ENCODE measurements around the gene KCNQ2. TPM values are rescaled to one million over a fixed set of nuclear protein-coding genes. Genes with fewer than 3 reads are reported as not detected.

Gene KCNQ2
- total and polyA plus RNA-seq, 7 donors: 0.01 to 2.8 (median 0.15) TPM; not detected in 1

GRCh38 chr20:63430891-63431290, 41.6 kb downstream of the KCNQ2 start:
- ATAC-seq (peak in 1 of 4 donors; percentile 14), DNase-seq (no peak)
- H3K27ac ChIP-seq: no peak overlapping the region
- TF ChIP-seq, protein P1, sequence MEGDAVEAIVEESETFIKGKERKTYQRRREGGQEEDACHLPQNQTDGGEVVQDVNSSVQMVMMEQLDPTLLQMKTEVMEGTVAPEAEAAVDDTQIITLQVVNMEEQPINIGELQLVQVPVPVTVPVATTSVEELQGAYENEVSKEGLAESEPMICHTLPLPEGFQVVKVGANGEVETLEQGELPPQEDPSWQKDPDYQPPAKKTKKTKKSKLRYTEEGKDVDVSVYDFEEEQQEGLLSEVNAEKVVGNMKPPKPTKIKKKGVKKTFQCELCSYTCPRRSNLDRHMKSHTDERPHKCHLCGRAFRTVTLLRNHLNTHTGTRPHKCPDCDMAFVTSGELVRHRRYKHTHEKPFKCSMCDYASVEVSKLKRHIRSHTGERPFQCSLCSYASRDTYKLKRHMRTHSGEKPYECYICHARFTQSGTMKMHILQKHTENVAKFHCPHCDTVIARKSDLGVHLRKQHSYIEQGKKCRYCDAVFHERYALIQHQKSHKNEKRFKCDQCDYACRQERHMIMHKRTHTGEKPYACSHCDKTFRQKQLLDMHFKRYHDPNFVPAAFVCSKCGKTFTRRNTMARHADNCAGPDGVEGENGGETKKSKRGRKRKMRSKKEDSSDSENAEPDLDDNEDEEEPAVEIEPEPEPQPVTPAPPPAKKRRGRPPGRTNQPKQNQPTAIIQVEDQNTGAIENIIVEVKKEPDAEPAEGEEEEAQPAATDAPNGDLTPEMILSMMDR (IDR thresholded peaks at IDR 0.05): no peak
- H3K36me3 ChIP-seq (ENCODE audit: insufficient read depth in 1 of 2, low read depth in 1 of 2): no peaks in the 10 kb centered on the region
- intact Hi-C loops (cut with DNase I): no loop called here
- peaks cover 0 to 39% (median 10%) of the 10 kb centered on the region in 3 donors for H3K27me3 ChIP-seq (ENCODE audit: insufficient read depth in 3 of 3, low read length in 2 of 3)
- 81 to 87% (median 81%) methylated on average over 10 to 14 of the region's 14 CpGs for WGBS, 3 donors
- H3K4me3 ChIP-seq: no peak overlapping the region
- H3K4me1 ChIP-seq: no peaks in the 10 kb centered on the region
- H3K9me3 ChIP-seq: no peaks in the 10 kb centered on the region

- ATAC-seq: peak in 1 of 4 donors; percentile 13
- intact Hi-C loops (cut with DNase I): no loop called here
- Histone ChIP-seq H3K4me1 (no peaks in the 10 kb centered on the region), H3K9me3 (no peaks in the 10 kb centered on the region), H3K36me3 (ENCODE audit: insufficient read depth in 1 of 2, low read depth in 1 of 2) (no peaks in the 10 kb centered on the region), H3K4me3 (no peak overlapping the region), H3K27me3 (ENCODE audit: insufficient read depth in 3 of 3, low read length in 2 of 3) (peaks cover 0 to 43% (median 10%) of the 10 kb centered on the region in 3 donors), H3K27ac (no peak overlapping the region)
- TF ChIP-seq, protein P1 (IDR thresholded peaks at IDR 0.05): no peak
- DNase-seq: no peak
- 80 to 90% (median 85%) methylated on average over 14 to 15 of the region's 15 CpGs for WGBS, 3 donors
These were observed 42.5 kb downstream of the KCNQ2 start for GRCh38 chr20:63429992-63430391.

- H3K9me3 ChIP-seq: no peaks in the 10 kb centered on the region
- ATAC-seq (no peak), DNase-seq (no peak)
- TF ChIP-seq, protein P1 (IDR thresholded peaks at IDR 0.05): no peak
- H3K4me3 ChIP-seq: no peak overlapping the region
- 75 to 79% (median 76%) methylated on average over 16 to 20 of the region's 20 CpGs for WGBS, 3 donors
- H3K27me3 ChIP-seq (ENCODE audit: insufficient read depth in 3 of 3, low read length in 2 of 3): peaks cover 0 to 44% (median 8%) of the 10 kb centered on the region in 3 donors
- H3K27ac ChIP-seq: no peak overlapping the region
- H3K36me3 ChIP-seq (ENCODE audit: insufficient read depth in 1 of 2, low read depth in 1 of 2): no peaks in the 10 kb centered on the region
- H3K4me1 ChIP-seq: no peaks in the 10 kb centered on the region
- intact Hi-C loops (cut with DNase I): no loop called here
These were observed 43.4 kb downstream of the KCNQ2 start for GRCh38 chr20:63428906-63429575.

DNA sequence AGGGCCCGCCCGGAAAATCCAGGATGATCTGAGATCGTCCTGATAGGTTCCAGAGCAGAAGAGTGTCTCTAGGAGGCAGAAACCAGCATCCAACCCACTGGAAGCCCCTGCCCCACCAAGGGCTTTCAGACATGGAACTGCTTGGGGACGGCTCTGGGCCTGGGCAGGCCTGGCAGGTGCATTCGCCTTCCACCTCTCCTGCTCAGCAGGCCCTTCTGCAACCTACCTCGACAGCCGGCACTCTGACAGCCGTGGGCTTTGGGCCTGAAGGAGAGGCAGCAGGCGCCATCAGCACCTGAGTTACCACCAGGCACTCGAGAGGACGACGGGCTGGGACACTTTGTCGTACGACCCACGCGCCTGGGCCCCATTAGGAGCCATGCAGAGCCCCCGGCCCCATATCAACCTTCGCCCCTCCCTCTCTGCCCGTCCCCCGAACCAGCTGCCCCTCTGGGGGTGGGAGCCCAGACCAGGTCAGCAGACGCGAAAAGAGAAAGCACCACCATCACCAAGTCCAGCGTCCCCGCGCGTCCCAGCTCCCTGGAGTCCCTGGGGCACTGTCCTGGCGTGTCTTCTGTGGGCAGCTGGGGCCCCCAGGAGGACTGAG, 44.6 kb downstream of the KCNQ2 start:
- no peaks in the 10 kb centered on the region for H3K36me3 ChIP-seq (ENCODE audit: insufficient read depth in 1 of 2, low read depth in 1 of 2)

More for the DNA sequence above, 44.6 kb downstream of the KCNQ2 start:
- Histone ChIP-seq H3K27me3 (ENCODE audit: insufficient read depth in 3 of 3, low read length in 2 of 3) (peaks cover 0 to 42% (median 6%) of the 10 kb centered on the region in 3 donors), H3K27ac (no peak overlapping the region), H3K4me1 (no peaks in the 10 kb centered on the region), H3K9me3 (no peaks in the 10 kb centered on the region), H3K4me3 (no peak overlapping the region)
- no peak for DNase-seq
- WGBS, 3 donors: 81 to 89% (median 87%) methylated on average over 25 to 27 of the region's 27 CpGs
- intact Hi-C loops (cut with DNase I): no loop called here
- ATAC-seq: no peak
- TF ChIP-seq, protein P1 (IDR thresholded peaks at IDR 0.05): no peak
